ENCODE data around the gene CADM2.

Gene CADM2

GRCh38 chr3:85004147-85004546, 45.4 kb downstream of the CADM2 start:
- no peak for DNase-seq
- Histone ChIP-seq H3K4me1 (ENCODE audit: control insufficient read depth, insufficient read depth, low read length, poor library complexity, severe bottlenecking) (no peaks in the 10 kb centered on the region), H3K36me3 (ENCODE audit: control insufficient read depth, insufficient read depth, low read length) (no peaks in the 10 kb centered on the region), H3K27me3 (replicated peaks; ENCODE audit: control insufficient read depth, insufficient read depth, low read length, poor library complexity, severe bottlenecking) (no peaks in the 10 kb centered on the region), H3K4me3 (ENCODE audit: insufficient read depth, low read depth, low read length, poor library complexity, severe bottlenecking) (no peak overlapping the region), H3K27ac (ENCODE audit: insufficient read depth, low read length, poor library complexity, severe bottlenecking) (no peak overlapping the region), H3K9me3 (ENCODE audit: control insufficient read depth, low read length) (no peaks in the 10 kb centered on the region)

DNA sequence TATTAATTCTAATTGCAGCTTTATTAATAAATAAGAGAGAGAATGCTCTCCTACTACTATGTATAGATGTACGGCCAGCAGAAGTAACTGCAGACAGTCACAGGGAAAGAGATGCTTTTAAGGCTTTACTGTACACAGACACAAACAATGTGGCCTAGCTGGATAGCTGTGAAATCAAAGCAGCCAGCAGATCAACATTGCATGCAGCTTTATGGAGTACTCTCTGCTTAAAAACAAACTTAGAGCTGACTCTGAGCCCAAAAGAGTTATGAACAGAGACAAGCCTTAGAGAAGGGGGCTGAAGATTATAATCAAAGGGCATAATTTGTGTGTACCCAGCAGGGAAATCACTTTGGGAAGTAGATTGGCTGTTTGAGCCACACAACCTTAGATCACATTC, 47.2 kb downstream of the CADM2 start:
- Histone ChIP-seq H3K27ac (ENCODE audit: insufficient read depth, low read length, poor library complexity, severe bottlenecking) (no peak overlapping the region), H3K27me3 (replicated peaks; ENCODE audit: control insufficient read depth, insufficient read depth, low read length, poor library complexity, severe bottlenecking) (no peaks in the 10 kb centered on the region), H3K4me1 (ENCODE audit: control insufficient read depth, insufficient read depth, low read length, poor library complexity, severe bottlenecking) (no peaks in the 10 kb centered on the region), H3K36me3 (ENCODE audit: control insufficient read depth, insufficient read depth, low read length) (no peaks in the 10 kb centered on the region), H3K9me3 (ENCODE audit: control insufficient read depth, low read length) (no peaks in the 10 kb centered on the region), H3K4me3 (ENCODE audit: insufficient read depth, low read depth, low read length, poor library complexity, severe bottlenecking) (no peak overlapping the region)
- DNase-seq, result no peak

GRCh38 chr3:85007195-85008094, 48.7 kb downstream of the CADM2 start:
- no peak overlapping the region for H3K4me3 ChIP-seq (ENCODE audit: insufficient read depth, low read depth, low read length, poor library complexity, severe bottlenecking)
- no peaks in the 10 kb centered on the region for H3K36me3 ChIP-seq (ENCODE audit: control insufficient read depth, insufficient read depth, low read length)
- no peak overlapping the region for H3K27ac ChIP-seq (ENCODE audit: insufficient read depth, low read length, poor library complexity, severe bottlenecking)
- H3K9me3 ChIP-seq (ENCODE audit: control insufficient read depth, low read length), result no peaks in the 10 kb centered on the region
- H3K27me3 ChIP-seq (replicated peaks; ENCODE audit: control insufficient read depth, insufficient read depth, low read length, poor library complexity, severe bottlenecking), result no peaks in the 10 kb centered on the region
- DNase-seq, result no peak
- no peaks in the 10 kb centered on the region for H3K4me1 ChIP-seq (ENCODE audit: control insufficient read depth, insufficient read depth, low read length, poor library complexity, severe bottlenecking)

- Histone ChIP-seq H3K9me3 (ENCODE audit: control insufficient read depth, low read length) (no peaks in the 10 kb centered on the region), H3K27ac (ENCODE audit: insufficient read depth, low read length, poor library complexity, severe bottlenecking) (no peak overlapping the region), H3K27me3 (replicated peaks; ENCODE audit: control insufficient read depth, insufficient read depth, low read length, poor library complexity, severe bottlenecking) (no peaks in the 10 kb centered on the region), H3K4me3 (ENCODE audit: insufficient read depth, low read depth, low read length, poor library complexity, severe bottlenecking) (no peak overlapping the region), H3K4me1 (ENCODE audit: control insufficient read depth, insufficient read depth, low read length, poor library complexity, severe bottlenecking) (no peaks in the 10 kb centered on the region), H3K36me3 (ENCODE audit: control insufficient read depth, insufficient read depth, low read length) (no peaks in the 10 kb centered on the region)
- DNase-seq, result no peak
Observed at GRCh38 chr3:85020828-85021227, 62.0 kb downstream of the CADM2 start.

GRCh38 chr3:85030052-85030451, 71.3 kb downstream of the CADM2 start:
- Histone ChIP-seq H3K4me1 (ENCODE audit: control insufficient read depth, insufficient read depth, low read length, poor library complexity, severe bottlenecking) (no peaks in the 10 kb centered on the region), H3K9me3 (ENCODE audit: control insufficient read depth, low read length) (no peaks in the 10 kb centered on the region), H3K36me3 (ENCODE audit: control insufficient read depth, insufficient read depth, low read length) (no peaks in the 10 kb centered on the region), H3K27me3 (replicated peaks; ENCODE audit: control insufficient read depth, insufficient read depth, low read length, poor library complexity, severe bottlenecking) (no peaks in the 10 kb centered on the region), H3K27ac (ENCODE audit: insufficient read depth, low read length, poor library complexity, severe bottlenecking) (no peak overlapping the region), H3K4me3 (ENCODE audit: insufficient read depth, low read depth, low read length, poor library complexity, severe bottlenecking) (no peak overlapping the region)
- DNase-seq, result no peak

- H3K27me3 ChIP-seq (replicated peaks; ENCODE audit: control insufficient read depth, insufficient read depth, low read length, poor library complexity, severe bottlenecking), result no peaks in the 10 kb centered on the region
- no peaks in the 10 kb centered on the region for H3K4me1 ChIP-seq (ENCODE audit: control insufficient read depth, insufficient read depth, low read length, poor library complexity, severe bottlenecking)
- H3K9me3 ChIP-seq (ENCODE audit: control insufficient read depth, low read length), result no peaks in the 10 kb centered on the region
- DNase-seq, result no peak
- H3K27ac ChIP-seq (ENCODE audit: insufficient read depth, low read length, poor library complexity, severe bottlenecking), result no peak overlapping the region
- no peak overlapping the region for H3K4me3 ChIP-seq (ENCODE audit: insufficient read depth, low read depth, low read length, poor library complexity, severe bottlenecking)
- H3K36me3 ChIP-seq (ENCODE audit: control insufficient read depth, insufficient read depth, low read length), result no peaks in the 10 kb centered on the region
Observed at GRCh38 chr3:85037203-85037602, 78.4 kb downstream of the CADM2 start.

DNA sequence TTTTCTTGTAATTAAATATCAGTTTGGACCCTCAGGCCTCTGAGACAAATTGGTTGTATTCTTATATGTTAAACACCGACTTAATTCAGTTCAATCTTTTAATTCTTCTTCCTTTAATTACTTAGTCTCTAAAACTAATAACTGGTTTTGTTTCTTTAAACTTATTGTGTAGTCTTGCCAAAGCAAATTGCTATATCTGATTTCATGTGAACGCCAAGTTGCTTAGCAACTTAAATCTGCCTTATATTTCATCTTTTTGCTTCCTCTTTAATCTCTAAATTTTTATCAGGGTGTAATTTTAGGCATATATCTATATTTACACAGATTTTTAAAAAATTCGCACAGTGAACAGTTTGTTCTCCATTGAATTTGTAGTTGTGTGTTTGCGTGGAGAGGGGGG, 82.2 kb downstream of the CADM2 start:
- no peak for DNase-seq
- no peak overlapping the region for H3K27ac ChIP-seq (ENCODE audit: insufficient read depth, low read length, poor library complexity, severe bottlenecking)
- no peaks in the 10 kb centered on the region for H3K27me3 ChIP-seq (replicated peaks; ENCODE audit: control insufficient read depth, insufficient read depth, low read length, poor library complexity, severe bottlenecking)
- H3K9me3 ChIP-seq (ENCODE audit: control insufficient read depth, low read length), result no peaks in the 10 kb centered on the region
- H3K4me3 ChIP-seq (ENCODE audit: insufficient read depth, low read depth, low read length, poor library complexity, severe bottlenecking), result no peak overlapping the region
- H3K4me1 ChIP-seq (ENCODE audit: control insufficient read depth, insufficient read depth, low read length, poor library complexity, severe bottlenecking), result no peaks in the 10 kb centered on the region
- no peaks in the 10 kb centered on the region for H3K36me3 ChIP-seq (ENCODE audit: control insufficient read depth, insufficient read depth, low read length)

- Histone ChIP-seq H3K27me3 (replicated peaks; ENCODE audit: control insufficient read depth, insufficient read depth, low read length, poor library complexity, severe bottlenecking) (no peaks in the 10 kb centered on the region), H3K9me3 (ENCODE audit: control insufficient read depth, low read length) (no peaks in the 10 kb centered on the region), H3K4me1 (ENCODE audit: control insufficient read depth, insufficient read depth, low read length, poor library complexity, severe bottlenecking) (no peaks in the 10 kb centered on the region), H3K4me3 (ENCODE audit: insufficient read depth, low read depth, low read length, poor library complexity, severe bottlenecking) (no peak overlapping the region), H3K36me3 (ENCODE audit: control insufficient read depth, insufficient read depth, low read length) (no peaks in the 10 kb centered on the region), H3K27ac (ENCODE audit: insufficient read depth, low read length, poor library complexity, severe bottlenecking) (no peak overlapping the region)
- DNase-seq, result no peak
Observed at GRCh38 chr3:85041562-85042055, 82.8 kb downstream of the CADM2 start.

GRCh38 chr3:85050821-85051220, 92.0 kb downstream of the CADM2 start:
- H3K27ac ChIP-seq (ENCODE audit: insufficient read depth, low read length, poor library complexity, severe bottlenecking), result no peak overlapping the region
- no peak for DNase-seq
- no peaks in the 10 kb centered on the region for H3K27me3 ChIP-seq (replicated peaks; ENCODE audit: control insufficient read depth, insufficient read depth, low read length, poor library complexity, severe bottlenecking)
- no peaks in the 10 kb centered on the region for H3K9me3 ChIP-seq (ENCODE audit: control insufficient read depth, low read length)
- no peak overlapping the region for H3K4me3 ChIP-seq (ENCODE audit: insufficient read depth, low read depth, low read length, poor library complexity, severe bottlenecking)
- H3K4me1 ChIP-seq (ENCODE audit: control insufficient read depth, insufficient read depth, low read length, poor library complexity, severe bottlenecking), result no peaks in the 10 kb centered on the region
- H3K36me3 ChIP-seq (ENCODE audit: control insufficient read depth, insufficient read depth, low read length), result no peaks in the 10 kb centered on the region

DNA sequence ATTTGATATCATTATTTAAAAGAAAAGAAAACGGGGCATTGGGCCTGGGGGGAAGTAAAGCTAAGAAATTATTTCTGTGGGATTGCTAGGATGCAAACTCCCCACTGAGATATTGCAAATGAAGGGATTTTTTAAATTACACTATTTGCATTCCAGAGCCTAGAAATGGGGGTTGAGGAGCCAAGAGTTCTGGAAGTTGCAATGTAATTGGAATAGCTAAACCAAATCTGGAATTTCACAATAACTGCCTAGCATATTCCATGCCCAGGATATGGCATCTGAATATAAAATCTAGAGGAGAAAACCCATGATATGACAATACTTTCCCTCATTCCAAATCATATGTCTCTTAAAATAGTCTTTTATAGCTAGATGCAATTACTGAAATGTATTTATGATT, 93.0 kb downstream of the CADM2 start:
- H3K27me3 ChIP-seq (replicated peaks; ENCODE audit: control insufficient read depth, insufficient read depth, low read length, poor library complexity, severe bottlenecking), result no peaks in the 10 kb centered on the region

More for the DNA sequence above, 93.0 kb downstream of the CADM2 start:
- H3K9me3 ChIP-seq (ENCODE audit: control insufficient read depth, low read length), result no peaks in the 10 kb centered on the region
- H3K27ac ChIP-seq (ENCODE audit: insufficient read depth, low read length, poor library complexity, severe bottlenecking), result no peak overlapping the region
- no peak for DNase-seq
- H3K36me3 ChIP-seq (ENCODE audit: control insufficient read depth, insufficient read depth, low read length), result no peaks in the 10 kb centered on the region
- H3K4me3 ChIP-seq (ENCODE audit: insufficient read depth, low read depth, low read length, poor library complexity, severe bottlenecking), result no peak overlapping the region
- no peaks in the 10 kb centered on the region for H3K4me1 ChIP-seq (ENCODE audit: control insufficient read depth, insufficient read depth, low read length, poor library complexity, severe bottlenecking)
